ENCODE results near the gene UBE2D3.

DNA sequence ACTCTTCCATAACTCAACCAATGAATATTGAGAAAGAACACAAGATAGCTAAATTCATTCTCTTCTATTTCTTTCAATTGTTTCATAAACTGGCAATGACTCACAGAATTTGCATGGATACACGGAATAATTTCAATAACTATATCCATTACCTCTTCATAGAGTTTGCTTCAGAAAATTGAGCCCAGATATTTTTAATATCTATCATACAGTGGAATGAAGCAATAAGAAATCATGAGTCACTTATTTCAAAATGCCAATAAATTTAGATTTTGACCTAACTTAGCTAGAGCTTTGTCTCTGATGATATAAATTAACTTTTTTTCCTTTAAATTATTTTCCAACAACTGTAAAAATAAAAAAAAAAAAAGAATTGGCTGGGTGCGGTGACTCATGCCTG, 44.3 kb downstream of the UBE2D3 start:
- TF ChIP-seq, protein P1, sequence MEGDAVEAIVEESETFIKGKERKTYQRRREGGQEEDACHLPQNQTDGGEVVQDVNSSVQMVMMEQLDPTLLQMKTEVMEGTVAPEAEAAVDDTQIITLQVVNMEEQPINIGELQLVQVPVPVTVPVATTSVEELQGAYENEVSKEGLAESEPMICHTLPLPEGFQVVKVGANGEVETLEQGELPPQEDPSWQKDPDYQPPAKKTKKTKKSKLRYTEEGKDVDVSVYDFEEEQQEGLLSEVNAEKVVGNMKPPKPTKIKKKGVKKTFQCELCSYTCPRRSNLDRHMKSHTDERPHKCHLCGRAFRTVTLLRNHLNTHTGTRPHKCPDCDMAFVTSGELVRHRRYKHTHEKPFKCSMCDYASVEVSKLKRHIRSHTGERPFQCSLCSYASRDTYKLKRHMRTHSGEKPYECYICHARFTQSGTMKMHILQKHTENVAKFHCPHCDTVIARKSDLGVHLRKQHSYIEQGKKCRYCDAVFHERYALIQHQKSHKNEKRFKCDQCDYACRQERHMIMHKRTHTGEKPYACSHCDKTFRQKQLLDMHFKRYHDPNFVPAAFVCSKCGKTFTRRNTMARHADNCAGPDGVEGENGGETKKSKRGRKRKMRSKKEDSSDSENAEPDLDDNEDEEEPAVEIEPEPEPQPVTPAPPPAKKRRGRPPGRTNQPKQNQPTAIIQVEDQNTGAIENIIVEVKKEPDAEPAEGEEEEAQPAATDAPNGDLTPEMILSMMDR (IDR thresholded peaks at IDR 0.05) = no peak
- TF ChIP-seq POLR2A (IDR thresholded peaks at IDR 0.05) (no peak), EP300 (IDR thresholded peaks at IDR 0.05) (no peak)
